ENCODE data around the gene PHACTR3.

DNA sequence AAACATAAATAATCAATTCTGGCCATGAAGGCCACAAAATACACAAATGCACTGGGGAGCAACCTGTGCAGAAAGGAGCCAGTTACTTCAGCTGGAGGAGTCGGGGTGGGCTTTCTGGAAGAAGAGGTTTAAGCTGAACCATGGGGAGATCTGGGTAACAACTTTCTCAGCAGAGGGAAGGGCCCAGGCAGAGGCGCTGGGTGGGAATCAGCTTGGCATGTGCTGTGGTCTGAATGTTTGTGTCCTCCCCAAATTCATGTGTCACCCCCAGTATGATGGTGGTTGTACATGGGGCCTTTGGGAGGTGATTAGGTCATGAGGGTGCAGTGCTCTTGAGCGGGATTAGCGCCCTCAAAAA lies 221.2 kb downstream of the PHACTR3 start:
- TF ChIP-seq JUND (IDR thresholded peaks at IDR 0.05; ENCODE audit: low read length) (no peak), CEBPB (IDR thresholded peaks at IDR 0.05; ENCODE audit: low read depth, low read length) (no peak), CTCF (IDR thresholded peaks at IDR 0.05; ENCODE audit: control extremely low read depth in 1 of 3, insufficient read depth in 1 of 3, low read depth in 1 of 3, low read length in 3 of 3) (no peak), EGR1 (IDR thresholded peaks at IDR 0.05; ENCODE audit: borderline replicate concordance, low read depth, low read length) (no peak), POLR2A (IDR thresholded peaks at IDR 0.05; ENCODE audit: control extremely low read depth in 1 of 2, low read depth in 2 of 2, low read length in 2 of 2) (no peak), CHD2 (IDR thresholded peaks at IDR 0.05; ENCODE audit: low read length) (no peak), EP300 (IDR thresholded peaks at IDR 0.05; ENCODE audit: borderline replicate concordance in 1 of 2, low read depth in 2 of 2, low read length in 2 of 2) (no peak), YY1 (IDR thresholded peaks at IDR 0.05; ENCODE audit: low read depth, low read length) (no peak), EZH2 (IDR thresholded peaks at IDR 0.05; ENCODE audit: low read depth, low read length, severe bottlenecking) (no peak), BCL11A (IDR thresholded peaks at IDR 0.05; ENCODE audit: low read depth in 2 of 2, low read length in 2 of 2) (no peak)
- TF ChIP-seq, protein P1, sequence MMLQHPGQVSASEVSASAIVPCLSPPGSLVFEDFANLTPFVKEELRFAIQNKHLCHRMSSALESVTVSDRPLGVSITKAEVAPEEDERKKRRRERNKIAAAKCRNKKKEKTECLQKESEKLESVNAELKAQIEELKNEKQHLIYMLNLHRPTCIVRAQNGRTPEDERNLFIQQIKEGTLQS (IDR thresholded peaks at IDR 0.05; ENCODE audit: insufficient read depth, low read depth, low read length) = no peak
- TF ChIP-seq, protein P2, sequence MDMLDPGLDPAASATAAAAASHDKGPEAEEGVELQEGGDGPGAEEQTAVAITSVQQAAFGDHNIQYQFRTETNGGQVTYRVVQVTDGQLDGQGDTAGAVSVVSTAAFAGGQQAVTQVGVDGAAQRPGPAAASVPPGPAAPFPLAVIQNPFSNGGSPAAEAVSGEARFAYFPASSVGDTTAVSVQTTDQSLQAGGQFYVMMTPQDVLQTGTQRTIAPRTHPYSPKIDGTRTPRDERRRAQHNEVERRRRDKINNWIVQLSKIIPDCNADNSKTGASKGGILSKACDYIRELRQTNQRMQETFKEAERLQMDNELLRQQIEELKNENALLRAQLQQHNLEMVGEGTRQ (IDR thresholded peaks at IDR 0.05; ENCODE audit: low read length) = no peak
- TF ChIP-seq, protein P3, sequence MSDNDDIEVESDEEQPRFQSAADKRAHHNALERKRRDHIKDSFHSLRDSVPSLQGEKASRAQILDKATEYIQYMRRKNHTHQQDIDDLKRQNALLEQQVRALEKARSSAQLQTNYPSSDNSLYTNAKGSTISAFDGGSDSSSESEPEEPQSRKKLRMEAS (IDR thresholded peaks at IDR 0.05) = no peak
